D721Med (cell line): ENCODE measurements around the gene CMIP.

Experiments used
- DNase-seq: peaks from one replicate; pipeline ENCODE4 v3.0.0; 2011; ENCODE audit warnings: low spot score; ENCODE audit not compliant: insufficient read length
- FAIRE-seq: peaks from 2 replicates; lab custom pipeline; 2011; peaks lifted over from hg19 to GRCh38; lab: Jason Lieb, UNC
- TF ChIP-seq, protein P1 (sequence below): IDR thresholded peaks from 2 replicates; pipeline ENCODE4 v1.5.1; 2012; ENCODE audit warnings: mild to moderate bottlenecking, control low read depth; ENCODE audit not compliant: insufficient read depth; ENCODE audit errors: missing control alignments

Gene CMIP

DNA sequence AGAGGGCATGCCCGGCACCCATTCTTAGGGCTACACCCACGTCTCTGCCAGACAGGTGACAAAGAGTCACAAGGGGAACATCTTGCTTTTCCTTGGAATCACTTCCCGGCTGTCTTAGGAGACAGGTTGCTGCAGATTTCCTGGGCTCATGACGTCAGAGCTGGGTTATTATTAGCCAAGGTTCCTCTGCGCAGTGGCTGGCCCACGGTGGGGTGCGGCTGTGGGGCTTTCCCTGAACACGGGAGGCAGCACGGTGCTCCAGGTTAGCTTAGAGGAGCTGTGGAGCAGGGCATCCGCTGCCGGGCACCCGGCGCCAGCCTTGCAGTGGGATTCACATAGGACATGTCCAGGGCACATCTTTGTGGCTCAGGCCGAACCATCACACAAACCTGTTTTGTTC lies 216.5 kb downstream of the CMIP start:
- DNase-seq (no peak), FAIRE-seq (no peak)
- TF ChIP-seq, protein P1, sequence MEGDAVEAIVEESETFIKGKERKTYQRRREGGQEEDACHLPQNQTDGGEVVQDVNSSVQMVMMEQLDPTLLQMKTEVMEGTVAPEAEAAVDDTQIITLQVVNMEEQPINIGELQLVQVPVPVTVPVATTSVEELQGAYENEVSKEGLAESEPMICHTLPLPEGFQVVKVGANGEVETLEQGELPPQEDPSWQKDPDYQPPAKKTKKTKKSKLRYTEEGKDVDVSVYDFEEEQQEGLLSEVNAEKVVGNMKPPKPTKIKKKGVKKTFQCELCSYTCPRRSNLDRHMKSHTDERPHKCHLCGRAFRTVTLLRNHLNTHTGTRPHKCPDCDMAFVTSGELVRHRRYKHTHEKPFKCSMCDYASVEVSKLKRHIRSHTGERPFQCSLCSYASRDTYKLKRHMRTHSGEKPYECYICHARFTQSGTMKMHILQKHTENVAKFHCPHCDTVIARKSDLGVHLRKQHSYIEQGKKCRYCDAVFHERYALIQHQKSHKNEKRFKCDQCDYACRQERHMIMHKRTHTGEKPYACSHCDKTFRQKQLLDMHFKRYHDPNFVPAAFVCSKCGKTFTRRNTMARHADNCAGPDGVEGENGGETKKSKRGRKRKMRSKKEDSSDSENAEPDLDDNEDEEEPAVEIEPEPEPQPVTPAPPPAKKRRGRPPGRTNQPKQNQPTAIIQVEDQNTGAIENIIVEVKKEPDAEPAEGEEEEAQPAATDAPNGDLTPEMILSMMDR: no peak

DNA sequence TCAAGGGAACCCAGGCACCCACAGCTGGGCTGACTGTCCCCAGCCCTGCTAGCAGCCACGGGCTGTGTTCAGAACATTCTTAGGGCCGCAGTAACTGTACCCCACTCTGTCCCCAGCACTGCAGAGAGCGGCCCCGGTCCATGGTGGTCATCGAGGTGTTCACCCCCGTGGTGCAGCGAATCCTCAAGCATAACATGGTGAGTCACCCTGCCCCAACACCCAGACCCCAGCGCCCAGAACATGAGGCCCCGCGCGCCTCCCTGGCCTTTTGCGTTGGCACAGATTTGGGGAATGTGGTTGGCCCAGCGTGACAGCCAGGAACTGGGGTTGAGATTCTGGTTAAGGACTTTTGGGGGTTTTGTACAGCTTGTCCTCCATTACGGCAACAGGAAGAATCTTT lies 219.5 kb downstream of the CMIP start:
- no peak for DNase-seq
- TF ChIP-seq, protein P1: no peak
- FAIRE-seq: no peak

DNA sequence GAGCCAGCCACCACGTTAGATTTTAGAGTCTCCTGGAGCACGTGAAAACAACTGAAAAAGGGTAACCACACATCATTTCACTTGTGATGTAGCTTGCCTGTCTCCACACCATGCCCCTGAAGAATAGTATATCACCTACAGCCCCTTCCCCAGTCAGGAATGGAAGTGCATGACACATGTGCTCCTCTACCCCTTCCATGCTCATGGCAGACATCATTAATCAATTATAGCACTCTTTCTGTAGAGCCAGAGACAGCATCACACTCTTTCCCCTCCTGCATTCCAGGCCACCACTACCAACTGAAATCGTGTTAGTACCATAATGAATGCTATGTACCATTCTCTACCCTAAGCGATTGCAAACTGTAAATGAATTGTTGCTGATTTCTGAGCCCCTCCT lies 221.0 kb downstream of the CMIP start:
- TF ChIP-seq, protein P1: no peak
- DNase-seq (no peak), FAIRE-seq (no peak)

DNA sequence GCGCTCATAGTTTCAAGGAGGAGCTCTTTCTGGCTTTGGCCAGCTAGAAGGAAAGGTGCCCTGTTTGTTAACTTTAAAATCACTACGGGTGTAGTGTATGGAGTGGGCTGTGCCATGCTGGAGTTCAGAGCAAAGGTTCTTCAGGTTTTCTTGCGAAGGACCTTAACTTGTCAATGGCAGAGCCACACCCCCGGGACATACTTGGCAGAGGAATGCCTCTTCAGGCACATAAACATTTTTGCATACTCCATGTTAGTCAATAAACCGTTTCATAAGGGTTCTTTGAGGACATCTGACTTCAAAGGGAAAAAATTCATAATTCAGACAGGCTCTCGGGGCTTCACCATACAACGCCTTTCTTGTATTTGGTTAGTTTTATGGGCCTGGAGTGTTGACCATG lies 221.5 kb downstream of the CMIP start:
- DNase-seq: no peak
- FAIRE-seq: no peak
- TF ChIP-seq, protein P1: no peak

DNA sequence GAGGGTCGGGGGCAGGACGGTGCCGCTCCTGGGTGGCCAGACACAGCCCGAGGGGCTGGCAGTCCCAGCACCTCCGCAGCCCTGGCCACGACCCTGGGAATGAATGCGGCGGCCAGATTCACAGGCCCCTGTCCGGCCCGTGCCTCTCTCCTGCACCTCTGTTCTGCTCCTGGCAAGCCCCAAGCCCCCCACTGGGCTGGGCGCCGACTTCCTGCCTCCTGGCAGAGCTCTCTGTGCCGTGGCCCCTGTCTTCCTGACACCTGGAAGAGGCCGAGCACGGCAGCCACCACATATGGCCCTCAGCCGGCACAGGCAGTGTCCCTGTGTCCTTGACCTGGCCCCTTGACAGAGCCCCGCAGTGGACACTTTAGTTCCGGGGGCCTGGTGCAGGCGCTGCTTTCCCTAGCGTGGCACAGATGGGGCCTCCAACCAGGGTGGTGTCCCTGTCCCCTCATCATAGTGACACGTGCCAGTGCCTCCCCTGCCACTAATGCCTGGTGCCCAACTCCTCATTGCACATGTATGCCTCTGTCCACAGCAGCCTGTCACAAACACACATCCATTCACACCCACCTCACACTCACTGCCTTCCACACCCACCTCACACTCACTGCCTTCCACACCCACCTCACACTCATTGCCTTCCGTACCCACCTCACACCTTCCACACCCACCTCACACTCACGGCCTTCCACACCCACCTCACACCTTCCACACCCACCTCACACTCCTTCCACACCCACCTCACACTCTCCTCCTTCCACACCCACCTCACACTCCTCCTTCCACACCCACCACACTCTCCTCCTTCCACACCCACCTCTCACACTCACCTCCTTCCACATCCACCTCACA lies 223.9 kb downstream of the CMIP start:
- no peak for FAIRE-seq
- no peak for DNase-seq
- TF ChIP-seq, protein P1: no peak

DNA sequence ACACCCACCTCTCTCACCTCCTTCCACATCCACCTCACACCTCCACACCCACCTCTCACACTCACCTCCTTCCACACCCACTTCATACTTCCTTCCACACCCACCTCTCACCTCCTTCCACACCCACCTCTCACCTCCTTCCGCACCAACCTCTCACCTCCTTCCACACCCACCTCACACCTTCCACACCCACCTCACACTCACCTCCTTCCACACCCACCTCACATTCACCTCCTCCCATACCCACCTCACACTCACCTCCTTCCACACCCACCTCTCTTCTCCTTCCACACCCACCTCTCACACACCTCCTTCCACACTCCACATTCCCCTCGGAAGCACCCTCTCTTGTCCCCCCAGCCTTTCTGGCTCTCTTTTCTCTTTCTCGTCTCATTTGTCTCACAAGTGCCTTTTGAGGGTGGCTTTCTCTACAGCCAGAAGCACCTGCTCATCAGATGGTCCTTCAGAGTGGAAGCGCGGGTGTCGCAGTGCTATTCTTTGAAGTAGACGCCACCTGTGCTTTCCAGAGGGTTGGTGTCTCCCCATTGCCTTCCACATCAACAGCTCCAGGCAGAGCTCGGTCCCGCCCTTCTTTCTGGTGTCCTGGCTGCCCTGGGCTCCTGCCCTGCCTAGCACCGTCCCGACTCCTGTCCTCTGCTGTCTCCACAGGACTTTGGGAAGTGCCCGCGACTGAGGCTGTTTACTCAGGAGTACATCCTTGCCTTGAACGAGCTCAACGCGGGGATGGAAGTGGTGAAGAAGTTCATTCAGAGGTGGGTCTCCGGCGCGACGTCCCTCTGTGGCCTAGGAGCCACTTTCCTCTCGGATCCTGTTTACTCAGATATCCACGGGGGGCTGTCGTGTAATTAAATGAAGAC lies 225.1 kb downstream of the CMIP start:
- no peak for FAIRE-seq
- TF ChIP-seq, protein P1: no peak
- no peak for DNase-seq
